Neural progenitor cell (in vitro differentiated cells): ENCODE data around the gene FAF1. TPM values are rescaled to one million over a fixed set of nuclear protein-coding genes. Genes with fewer than 3 reads are reported as not detected.

ENCODE experiments used
- DNase-seq: peaks from one replicate; pipeline ENCODE4 v3.0.0-alpha.2; 2016; ENCODE audit warnings: low spot score
- H2AFZ ChIP-seq: fragments of 200-600 bp; sonication (generic); replicated peaks from 2 replicates; pipeline ENCODE4 v1.6.1; 2016; ENCODE audit warnings: antibody characterized with exemption
- H3F3A ChIP-seq: fragments of 200-600 bp; sonication (generic); 2 replicates; pipeline ENCODE4 v1.6.1; 2016; ENCODE audit warnings: antibody characterized with exemption, low read depth
- H3K27ac ChIP-seq: fragments of 200-600 bp; sonication (generic); 2 replicates; pipeline ENCODE4 v1.5.1; 2016; ENCODE audit warnings: mild to moderate bottlenecking
- H3K27me3 ChIP-seq: fragments of 200-600 bp; sonication (generic); 2 replicates; pipeline ENCODE4 v1.6.1; 2016; ENCODE audit warnings: mild to moderate bottlenecking, moderate library complexity
- H3K36me3 ChIP-seq: fragments of 200-600 bp; sonication (generic); 2 replicates; pipeline ENCODE4 v1.5.1; 2016
- H3K4me1 ChIP-seq: fragments of 200-600 bp; sonication (generic); 2 replicates; pipeline ENCODE4 v1.6.1; 2016; ENCODE audit warnings: mixed run types
- H3K4me2 ChIP-seq: fragments of 200-600 bp; sonication (generic); 2 replicates; pipeline ENCODE4 v1.6.1; 2016
- H3K4me3 ChIP-seq: fragments of 200-600 bp; sonication (generic); 2 replicates; pipeline ENCODE4 v1.5.1; 2016
- H3K79me2 ChIP-seq: fragments of 200-600 bp; sonication (generic); 2 replicates; pipeline ENCODE4 v1.6.1; 2016; ENCODE audit warnings: low read depth
- H3K9ac ChIP-seq: fragments of 200-600 bp; sonication (generic); 2 replicates; pipeline ENCODE4 v1.6.1; 2016
- H3K9me3 ChIP-seq: fragments of 200-600 bp; sonication (generic); 2 replicates; pipeline ENCODE4 v1.5.1; 2016; ENCODE audit warnings: low read depth
- H4K20me1 ChIP-seq: fragments of 200-600 bp; sonication (generic); 2 replicates; pipeline ENCODE4 v1.6.1; 2016; ENCODE audit warnings: low read depth
- H3K27ac Mint-ChIP-seq: 3 replicates; pipeline ENCODE4 v1.8.0; 2021; ENCODE audit warnings: mixed read lengths
- H3K27me3 Mint-ChIP-seq: 2 replicates; pipeline ENCODE4 v1.8.0; 2022; ENCODE audit warnings: low read depth, mild to moderate bottlenecking, inconsistent platforms, moderate library complexity, mixed read lengths; ENCODE audit not compliant: insufficient read depth
- H3K36me3 Mint-ChIP-seq: 3 replicates; pipeline ENCODE4 v1.8.0; 2021; ENCODE audit warnings: mixed read lengths
- H3K4me1 Mint-ChIP-seq: 3 replicates; pipeline ENCODE4 v1.8.0; 2021; ENCODE audit warnings: mixed read lengths
- H3K4me3 Mint-ChIP-seq: 3 replicates; pipeline ENCODE4 v1.8.0; 2021; ENCODE audit warnings: mild to moderate bottlenecking, moderate library complexity, mixed read lengths
- H3K9me3 Mint-ChIP-seq: 3 replicates; pipeline ENCODE4 v1.8.0; 2020; ENCODE audit warnings: mixed read lengths
- EZH2 ChIP-seq: fragments of 200-600 bp; sonication (generic); IDR thresholded peaks from 2 replicates; pipeline ENCODE4 v1.6.1; 2017; ENCODE audit warnings: antibody characterized with exemption, mild to moderate bottlenecking, moderate library complexity
- EZH2phosphoT487 ChIP-seq: fragments of 200-600 bp; sonication (generic); IDR thresholded peaks from 2 replicates; pipeline ENCODE4 v1.6.1; 2017; ENCODE audit warnings: antibody characterized with exemption
- total RNA-seq: library from RNA; depleted of rRNA; stranded (reverse); fragments of >200 nt; gene quantifications from 2 replicates; pipeline ENCODE4 v1.2.3, GENCODE V29; 2015; ENCODE audit warnings: low replicate concordance
- TF ChIP-seq, protein P1 (sequence below): fragments of 200-600 bp; sonication (generic); IDR thresholded peaks from 2 replicates; pipeline ENCODE4 v1.5.1; 2017; ENCODE audit warnings: antibody characterized with exemption, mild to moderate bottlenecking

FAF1 gene
- total RNA-seq, 1 donor from 2014 or later = 103 TPM

DNA sequence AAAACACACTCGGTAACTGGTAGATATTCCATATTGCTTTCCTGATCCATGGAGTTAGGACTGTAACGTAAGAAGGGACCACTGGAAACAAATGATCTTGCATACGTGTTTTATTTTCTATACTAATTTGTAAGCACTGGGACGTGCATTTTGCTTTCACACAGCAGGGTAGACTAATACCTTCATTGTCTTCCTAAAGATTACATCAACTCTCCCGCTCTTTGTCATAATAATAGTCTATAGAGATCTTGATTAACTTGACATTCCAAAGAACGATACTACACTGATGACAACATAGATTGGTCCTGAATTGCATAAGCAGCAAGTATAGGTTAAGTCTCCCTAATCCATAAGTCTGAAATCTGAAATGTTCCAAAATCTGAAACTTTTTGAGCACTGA lies 166.5 kb downstream of the FAF1 start:
- no peak overlapping the region for H3K9ac ChIP-seq
- no peaks in the 10 kb centered on the region for H3K9me3 Mint-ChIP-seq
- H2AFZ ChIP-seq = no peak overlapping the region
- H3K4me2 ChIP-seq = peak overlapping the region; percentile 24
- no peaks in the 10 kb centered on the region for H3K27me3 ChIP-seq
- H3K4me1 ChIP-seq = peaks cover 21% of the 10 kb centered on the region
- peaks cover 10% of the 10 kb centered on the region for H3K4me1 Mint-ChIP-seq
- H3K36me3 Mint-ChIP-seq = no peaks in the 10 kb centered on the region
- no peak overlapping the region for H3K27ac Mint-ChIP-seq
- peaks cover 15% of the 10 kb centered on the region for H4K20me1 ChIP-seq
- no peaks in the 10 kb centered on the region for H3F3A ChIP-seq
- peak; percentile 29 for DNase-seq
- TF ChIP-seq EZH2 (no peak), EZH2phosphoT487 (no peak)
- TF ChIP-seq, protein P1, sequence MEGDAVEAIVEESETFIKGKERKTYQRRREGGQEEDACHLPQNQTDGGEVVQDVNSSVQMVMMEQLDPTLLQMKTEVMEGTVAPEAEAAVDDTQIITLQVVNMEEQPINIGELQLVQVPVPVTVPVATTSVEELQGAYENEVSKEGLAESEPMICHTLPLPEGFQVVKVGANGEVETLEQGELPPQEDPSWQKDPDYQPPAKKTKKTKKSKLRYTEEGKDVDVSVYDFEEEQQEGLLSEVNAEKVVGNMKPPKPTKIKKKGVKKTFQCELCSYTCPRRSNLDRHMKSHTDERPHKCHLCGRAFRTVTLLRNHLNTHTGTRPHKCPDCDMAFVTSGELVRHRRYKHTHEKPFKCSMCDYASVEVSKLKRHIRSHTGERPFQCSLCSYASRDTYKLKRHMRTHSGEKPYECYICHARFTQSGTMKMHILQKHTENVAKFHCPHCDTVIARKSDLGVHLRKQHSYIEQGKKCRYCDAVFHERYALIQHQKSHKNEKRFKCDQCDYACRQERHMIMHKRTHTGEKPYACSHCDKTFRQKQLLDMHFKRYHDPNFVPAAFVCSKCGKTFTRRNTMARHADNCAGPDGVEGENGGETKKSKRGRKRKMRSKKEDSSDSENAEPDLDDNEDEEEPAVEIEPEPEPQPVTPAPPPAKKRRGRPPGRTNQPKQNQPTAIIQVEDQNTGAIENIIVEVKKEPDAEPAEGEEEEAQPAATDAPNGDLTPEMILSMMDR = no peak
- no peaks in the 10 kb centered on the region for H3K9me3 ChIP-seq
- H3K27ac ChIP-seq = no peak overlapping the region
- no peak overlapping the region for H3K4me3 ChIP-seq
- peaks cover 4% of the 10 kb centered on the region for H3K27me3 Mint-ChIP-seq
- no peaks in the 10 kb centered on the region for H3K36me3 ChIP-seq
- H3K4me3 Mint-ChIP-seq = no peak overlapping the region
- no peaks in the 10 kb centered on the region for H3K79me2 ChIP-seq

DNA sequence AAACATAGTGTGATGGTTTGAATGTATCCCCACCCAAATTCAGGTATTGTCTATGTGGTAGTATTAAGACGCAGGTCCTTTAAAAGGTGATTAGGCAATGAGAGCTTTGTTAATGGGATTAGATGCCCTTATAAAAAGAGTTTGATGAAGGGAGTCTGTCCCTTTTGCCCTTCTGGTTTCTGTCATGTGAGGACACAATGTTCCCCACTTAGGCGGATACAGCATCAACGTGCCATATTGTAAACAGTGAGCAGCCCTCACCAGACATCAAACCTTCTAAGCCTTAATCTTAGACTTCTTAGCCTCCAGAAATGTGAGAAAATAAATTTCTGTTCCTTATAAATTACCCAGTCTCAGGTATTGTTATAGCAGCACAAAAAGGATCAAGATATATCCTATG lies 172.8 kb downstream of the FAF1 start:
- H3K9me3 Mint-ChIP-seq = peaks cover 6% of the 10 kb centered on the region
- no peaks in the 10 kb centered on the region for H3K27me3 Mint-ChIP-seq

DNA sequence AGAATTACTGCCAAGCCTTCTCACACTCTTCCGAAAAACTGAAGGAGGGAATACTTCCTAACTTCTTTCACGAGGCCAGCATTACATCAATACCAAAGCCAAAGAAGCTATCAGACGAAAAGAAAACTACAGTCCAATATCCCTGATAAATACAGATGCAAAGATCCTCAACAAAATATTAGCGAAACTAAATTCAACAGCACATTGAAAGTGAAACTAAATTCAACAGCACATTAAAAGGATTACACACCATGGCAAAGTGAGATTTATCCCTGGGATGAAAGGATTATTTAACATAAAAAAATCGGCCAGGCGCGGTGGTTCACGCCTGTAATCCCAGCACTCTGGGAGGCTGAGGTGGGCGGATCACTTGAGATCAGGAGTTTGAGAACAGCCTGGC lies 176.8 kb downstream of the FAF1 start:
- Histone ChIP-seq H3K36me3 (no peaks in the 10 kb centered on the region), H3K9me3 (no peaks in the 10 kb centered on the region), H3F3A (no peaks in the 10 kb centered on the region), H4K20me1 (no peaks in the 10 kb centered on the region), H3K4me2 (no peak overlapping the region), H3K27ac (no peak overlapping the region), H3K27me3 (no peaks in the 10 kb centered on the region), H3K79me2 (peaks cover 9% of the 10 kb centered on the region), H2AFZ (no peak overlapping the region), H3K4me3 (no peak overlapping the region), H3K4me1 (no peaks in the 10 kb centered on the region), H3K9ac (no peak overlapping the region)
- Mint-ChIP-seq H3K4me1 (peaks cover 5% of the 10 kb centered on the region), H3K9me3 (peaks cover 6% of the 10 kb centered on the region), H3K36me3 (peaks cover 17% of the 10 kb centered on the region), H3K27me3 (no peaks in the 10 kb centered on the region), H3K27ac (no peak overlapping the region), H3K4me3 (no peak overlapping the region)
- no peak for DNase-seq
- TF ChIP-seq, protein P1 = no peak
- TF ChIP-seq EZH2 (no peak), EZH2phosphoT487 (no peak)

More for the DNA sequence above, 172.8 kb downstream of the FAF1 start:
- Mint-ChIP-seq H3K27ac (no peak overlapping the region), H3K4me3 (no peak overlapping the region), H3K4me1 (peaks cover 5% of the 10 kb centered on the region), H3K36me3 (peaks cover 12% of the 10 kb centered on the region)
- H3K4me1 ChIP-seq = peaks cover 4% of the 10 kb centered on the region
- no peaks in the 10 kb centered on the region for H3K27me3 ChIP-seq
- H3F3A ChIP-seq = no peaks in the 10 kb centered on the region
- no peak overlapping the region for H3K4me2 ChIP-seq
- no peak overlapping the region for H2AFZ ChIP-seq
- H3K9ac ChIP-seq = no peak overlapping the region
- peaks cover 10% of the 10 kb centered on the region for H4K20me1 ChIP-seq
- peaks cover 9% of the 10 kb centered on the region for H3K79me2 ChIP-seq
- H3K4me3 ChIP-seq = no peak overlapping the region
- H3K36me3 ChIP-seq = no peaks in the 10 kb centered on the region
- TF ChIP-seq, protein P1 = no peak
- TF ChIP-seq EZH2 (no peak), EZH2phosphoT487 (no peak)
- H3K27ac ChIP-seq = no peak overlapping the region
- no peaks in the 10 kb centered on the region for H3K9me3 ChIP-seq
- no peak for DNase-seq
